H1 (cell line): Measurements from ENCODE around the gene ERCC6L. TPM values are rescaled to one million over a fixed set of nuclear protein-coding genes. Genes with fewer than 3 reads are reported as not detected.

Experiments
- CHD1 ChIP-seq: IDR thresholded peaks from 2 replicates; pipeline ENCODE4 v1.6.1; 2012; ENCODE audit warnings: low read depth, low read length, improper control_type of control experiment
- CREB1 ChIP-seq: IDR thresholded peaks from 2 replicates; pipeline ENCODE4 v1.6.1; 2012; ENCODE audit warnings: inconsistent platforms
- FOSL1 ChIP-seq: IDR thresholded peaks from 2 replicates; pipeline ENCODE4 v1.6.1; 2011; ENCODE audit warnings: mild to moderate bottlenecking, low read depth, low read length, moderate library complexity; ENCODE audit not compliant: insufficient read depth
- HDAC2 ChIP-seq, 2 experiments: fragments of 300-600 bp in 1 of 2; sonication (generic) in 1 of 2; IDR thresholded peaks; 2 replicates each; pipeline ENCODE4 v1.6.1; 2011 to 2012; ENCODE audit warnings: low read depth in 2 of 2, low read length in 2 of 2, mild to moderate bottlenecking in 2 of 2, moderate library complexity in 2 of 2, borderline replicate concordance in 1 of 2, inconsistent platforms in 1 of 2
- POLR2A ChIP-seq, 2 experiments: IDR thresholded peaks; 1 replicate in 1 of 2; 2 replicates in 1 of 2; pipeline ENCODE4 v1.6.1; 2011; ENCODE audit warnings: low read depth in 2 of 2, low read length in 2 of 2, mild to moderate bottlenecking in 2 of 2; ENCODE audit errors: control extremely low read depth in 1 of 2
- POLR2AphosphoS5 ChIP-seq: IDR thresholded peaks from 2 replicates; pipeline ENCODE4 v1.6.1; 2011; ENCODE audit warnings: low read depth, low read length
- RAD21 ChIP-seq, 2 experiments: IDR thresholded peaks in 1 of 2; conservative IDR thresholded peaks in 1 of 2; 2 replicates each; pipeline ENCODE4 v1.6.1; 2011; ENCODE audit warnings: low read depth in 2 of 2, low read length in 2 of 2, improper control_type of control experiment in 1 of 2, inconsistent platforms in 1 of 2, mild to moderate bottlenecking in 1 of 2, moderate library complexity in 1 of 2
- RBBP5 ChIP-seq: IDR thresholded peaks from 2 replicates; pipeline ENCODE4 v1.7.1; 2012; ENCODE audit warnings: low read depth, mild to moderate bottlenecking, inconsistent platforms, low read length, moderate library complexity, borderline replicate concordance
- SUZ12 ChIP-seq: fragments of 200-600 bp; sonication (generic); IDR thresholded peaks from 2 replicates; pipeline ENCODE4 v1.6.1; 2012; ENCODE audit warnings: mild to moderate bottlenecking, inconsistent platforms, low read length, moderate library complexity, mixed read lengths
- TAF1 ChIP-seq: IDR thresholded peaks from 2 replicates; pipeline ENCODE4 v1.6.1; 2011; ENCODE audit warnings: mild to moderate bottlenecking, low read depth, low read length
- TAF7 ChIP-seq: optimal IDR thresholded peaks from 2 replicates; pipeline ENCODE3; 2011; ENCODE audit warnings: low read depth, mild to moderate bottlenecking, inconsistent platforms, low read length, moderate library complexity, borderline replicate concordance
- TBP ChIP-seq: IDR thresholded peaks from 2 replicates; pipeline ENCODE4 v1.6.1; 2011; ENCODE audit warnings: low read depth, low read length, improper control_type of control experiment
- TEAD4 ChIP-seq: IDR thresholded peaks from 2 replicates; pipeline ENCODE4 v1.6.1; 2012; ENCODE audit warnings: low read depth, low read length, inconsistent platforms, mixed read lengths
- polyA plus RNA-seq, 7 experiments: library from polyadenylated mRNA; depleted of rRNA in 3 of 7; stranded (reverse) in 5 of 7; unstranded in 2 of 7; fragments of >200 nt in 5 of 7; fragments of 200-250 nt in 2 of 7; gene quantifications; 1 replicate in 5 of 7; 2 replicates in 1 of 7; 4 replicates in 1 of 7; pipeline versions ENCODE4 v1.2.1 to v1.2.3, GENCODE V29; 2011 to 2013; ENCODE audit warnings: missing spikeins in 2 of 7, mixed read lengths in 2 of 7
- total RNA-seq: library from RNA; stranded (reverse); fragmentation: NEBNext Ultra II Directional; extraction: Animal tissue kit (Norgen Biotek cat#: 25700); gene quantifications from 2 replicates; pipeline ENCODE4 v1.2.1, GENCODE V29; 2021
- TF ChIP-seq, protein P1 (sequence below): IDR thresholded peaks from 2 replicates; pipeline ENCODE4 v1.6.1; 2012; ENCODE audit warnings: inconsistent platforms
- TF ChIP-seq, protein P2 (sequence below): IDR thresholded peaks from 2 replicates; pipeline ENCODE4 v1.6.1; 2012; ENCODE audit warnings: inconsistent platforms

ERCC6L gene
- total and polyA plus RNA-seq, 2 of the 8 experiments (the other 6 are each of a cell fraction or from before 2014, with no cell fraction given), result 4.0 to 23.9 TPM

DNA sequence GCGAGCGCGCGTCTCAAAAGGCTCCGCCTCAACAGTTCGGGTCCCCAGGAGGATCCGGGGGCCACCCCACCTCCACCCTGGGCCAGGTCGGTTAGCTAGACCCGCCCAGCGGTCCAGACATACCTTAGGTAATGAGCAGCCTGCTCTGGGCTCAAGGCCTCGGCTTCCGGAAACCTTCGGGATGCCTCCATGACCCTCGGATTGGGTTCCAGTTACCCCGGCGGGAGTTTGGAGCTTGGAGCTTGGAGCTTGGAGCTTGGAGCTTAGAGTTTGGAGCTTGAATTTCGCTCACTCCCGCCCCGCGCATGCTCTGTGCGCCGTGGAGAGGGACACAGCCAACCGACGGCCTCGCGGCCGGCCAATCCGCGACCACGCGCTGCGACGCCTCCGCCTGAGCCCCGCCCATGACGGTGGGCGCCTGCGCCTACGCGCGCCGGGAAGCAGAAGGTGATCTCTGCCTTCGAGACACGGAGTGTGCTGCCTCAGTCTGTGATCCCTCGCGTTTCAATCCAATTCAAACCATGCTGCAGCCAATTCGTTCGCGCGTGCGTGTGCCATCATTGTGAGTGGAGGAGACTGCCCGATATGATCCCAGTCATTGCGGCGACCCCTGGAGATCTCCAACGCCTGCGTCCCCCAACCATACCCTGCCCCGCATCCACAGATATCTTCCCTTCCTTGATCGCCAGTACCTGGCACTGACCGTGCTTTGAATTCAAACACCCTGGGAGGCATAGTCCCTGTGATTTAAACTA lies at the start of gene ERCC6L (continued):
- TF ChIP-seq RBBP5 (0 out of 2 replicates have a peak, but pooled peaks have one; percentile 47), POLR2A (IDR thresholded peaks at IDR 0.05; ENCODE audit: control extremely low read depth in 1 of 2, low read depth in 2 of 2, low read length in 2 of 2) (peak; percentile 76 to 93), TAF7 (peak; percentile 79), POLR2AphosphoS5 (peak; percentile 96), CREB1 (peak; percentile 67; the same call in 1 of the 2 replicates), FOSL1 (no peak), TAF1 (peak; percentile 93), TBP (peak; percentile 86), TEAD4 (no peak), SUZ12 (no peak), HDAC2 (IDR thresholded peaks at IDR 0.05; ENCODE audit: borderline replicate concordance in 1 of 2, low read depth in 2 of 2, low read length in 2 of 2) (peak in 1 of 2 experiments; percentile 32; a peak in 1 of 4 replicates), RAD21 (IDR thresholded peaks at IDR 0.05 in 1 of 2, conservative IDR thresholded peaks at IDR 0.05 in 1 of 2; ENCODE audit: low read depth in 2 of 2, low read length in 2 of 2) (no peak), CHD1 (no peak)
- TF ChIP-seq, protein P1, sequence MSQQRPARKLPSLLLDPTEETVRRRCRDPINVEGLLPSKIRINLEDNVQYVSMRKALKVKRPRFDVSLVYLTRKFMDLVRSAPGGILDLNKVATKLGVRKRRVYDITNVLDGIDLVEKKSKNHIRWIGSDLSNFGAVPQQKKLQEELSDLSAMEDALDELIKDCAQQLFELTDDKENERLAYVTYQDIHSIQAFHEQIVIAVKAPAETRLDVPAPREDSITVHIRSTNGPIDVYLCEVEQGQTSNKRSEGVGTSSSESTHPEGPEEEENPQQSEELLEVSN, result peak; percentile 65
- TF ChIP-seq, protein P2, sequence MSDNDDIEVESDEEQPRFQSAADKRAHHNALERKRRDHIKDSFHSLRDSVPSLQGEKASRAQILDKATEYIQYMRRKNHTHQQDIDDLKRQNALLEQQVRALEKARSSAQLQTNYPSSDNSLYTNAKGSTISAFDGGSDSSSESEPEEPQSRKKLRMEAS, result peak; percentile 73
